SH-SY5Y (cell line): ENCODE results near the gene ASB14.

Source experiments
- GATA2 ChIP-seq: IDR thresholded peaks from 2 replicates; pipeline ENCODE4 v1.6.1; 2011; ENCODE audit warnings: mild to moderate bottlenecking, low read depth, low read length
- GATA3 ChIP-seq: IDR thresholded peaks from 2 replicates; pipeline ENCODE4 v1.6.1; 2011; ENCODE audit warnings: low read depth, mild to moderate bottlenecking, low read length, moderate library complexity

The ASB14 gene

GRCh38 chr3:57268416-57268815 is 24.1 kb downstream of the ASB14 start:
- TF ChIP-seq GATA3, result no peak
- no peak for TF ChIP-seq GATA2

GRCh38 chr3:57261929-57262328 is 30.6 kb downstream of the ASB14 start:
- TF ChIP-seq GATA2 (no peak), GATA3 (no peak)

GRCh38 chr3:57261119-57261518 is 31.4 kb downstream of the ASB14 start:
- TF ChIP-seq GATA3 (no peak), GATA2 (no peak)

GRCh38 chr3:57257678-57258077 is 34.8 kb downstream of the ASB14 start:
- TF ChIP-seq GATA3 (no peak), GATA2 (no peak)

- no peak for TF ChIP-seq GATA2
- TF ChIP-seq GATA3, result no peak
Observed at GRCh38 chr3:57256844-57257243, 35.6 kb downstream of the ASB14 start.

- TF ChIP-seq GATA3, result no peak
- no peak for TF ChIP-seq GATA2
Observed at GRCh38 chr3:57252404-57252803, 40.1 kb downstream of the ASB14 start.

- TF ChIP-seq GATA2 (no peak), GATA3 (no peak)
Observed at GRCh38 chr3:57244946-57245345, 47.5 kb downstream of the ASB14 start.

- TF ChIP-seq GATA2 (no peak), GATA3 (no peak)
Observed at GRCh38 chr3:57234613-57235575, 57.6 kb downstream of the ASB14 start.

- no peak for TF ChIP-seq GATA3
- no peak for TF ChIP-seq GATA2
Observed at GRCh38 chr3:57233799-57234198, 58.7 kb downstream of the ASB14 start.

GRCh38 chr3:57230006-57230405 is 62.5 kb downstream of the ASB14 start:
- TF ChIP-seq GATA2, result no peak
- TF ChIP-seq GATA3, result no peak

GRCh38 chr3:57227930-57228751 is 64.3 kb downstream of the ASB14 start:
- TF ChIP-seq GATA3 (no peak), GATA2 (no peak)

- TF ChIP-seq GATA2, result no peak
- TF ChIP-seq GATA3, result no peak
Observed at GRCh38 chr3:57227204-57227929, 65.1 kb downstream of the ASB14 start, which contains the start of gene APPL1. Gene APPL1 (plus strand): TSS chr3:57227729. CDS start chr3:57227884, 155 bp downstream.

- no peak for TF ChIP-seq GATA2
- no peak for TF ChIP-seq GATA3
Observed at GRCh38 chr3:57226176-57226575, 66.3 kb downstream of the ASB14 start.

- TF ChIP-seq GATA2 (no peak), GATA3 (no peak)
Observed at GRCh38 chr3:57224856-57225255, 67.6 kb downstream of the ASB14 start.

- TF ChIP-seq GATA2, result no peak
- no peak for TF ChIP-seq GATA3
Observed at GRCh38 chr3:57221883-57222282, 70.6 kb downstream of the ASB14 start.
